Measurements from ENCODE around the gene CCL19.

The CCL19 gene

GRCh38 chr9:34694811-34695210 is 3.7 kb upstream of the CCL19 start:
- no peaks in the 10 kb centered on the region for H4K20me1 ChIP-seq (ENCODE audit: insufficient read depth, low read length, poor library complexity, severe bottlenecking)
- H3K36me3 ChIP-seq (ENCODE audit: insufficient read depth, low read length): no peaks in the 10 kb centered on the region
- no peak overlapping the region for H3K4me2 ChIP-seq (ENCODE audit: low read depth, low read length, poor library complexity, severe bottlenecking)
- TF ChIP-seq EZH2phosphoT487 (IDR thresholded peaks at IDR 0.05; ENCODE audit: borderline replicate concordance) (no peak), CTCF (conservative IDR thresholded peaks at IDR 0.05; ENCODE audit: low read length) (no peak)
- H3K9me2 ChIP-seq (replicated peaks; ENCODE audit: low read depth, low read length): no peaks in the 10 kb centered on the region
- H3K27me3 ChIP-seq (ENCODE audit: insufficient read depth, low read length, poor library complexity, severe bottlenecking): no peaks in the 10 kb centered on the region
- H3K79me2 ChIP-seq (ENCODE audit: insufficient read depth, low read length): no peaks in the 10 kb centered on the region
- H2AFZ ChIP-seq (ENCODE audit: low read length): no peak overlapping the region
- H3K4me3 ChIP-seq (ENCODE audit: low read length, poor library complexity, severe bottlenecking): no peak overlapping the region
- H3K9me3 ChIP-seq (ENCODE audit: insufficient read depth, low read depth, low read length): no peaks in the 10 kb centered on the region
- H3K4me1 ChIP-seq (ENCODE audit: insufficient read depth, low read length, poor library complexity, severe bottlenecking): no peaks in the 10 kb centered on the region
- no peaks in the 10 kb centered on the region for H3F3A ChIP-seq (ENCODE audit: low read depth)
- no peak overlapping the region for H3K9ac ChIP-seq (ENCODE audit: low read depth, low read length, poor library complexity, severe bottlenecking)

GRCh38 chr9:34693560-34693959 is 2.5 kb upstream of the CCL19 start:
- no peak overlapping the region for H2AFZ ChIP-seq (ENCODE audit: low read length)
- no peak overlapping the region for H3K4me2 ChIP-seq (ENCODE audit: low read depth, low read length, poor library complexity, severe bottlenecking)
- H3F3A ChIP-seq (ENCODE audit: low read depth): no peaks in the 10 kb centered on the region
- TF ChIP-seq EZH2phosphoT487 (IDR thresholded peaks at IDR 0.05; ENCODE audit: borderline replicate concordance): no peak
- H3K36me3 ChIP-seq (ENCODE audit: insufficient read depth, low read length): no peaks in the 10 kb centered on the region
- H3K9me3 ChIP-seq (ENCODE audit: insufficient read depth, low read depth, low read length): no peaks in the 10 kb centered on the region
- H3K9me2 ChIP-seq (replicated peaks; ENCODE audit: low read depth, low read length): no peaks in the 10 kb centered on the region
- H4K20me1 ChIP-seq (ENCODE audit: insufficient read depth, low read length, poor library complexity, severe bottlenecking): no peaks in the 10 kb centered on the region
- no peaks in the 10 kb centered on the region for H3K4me1 ChIP-seq (ENCODE audit: insufficient read depth, low read length, poor library complexity, severe bottlenecking)
- no peak overlapping the region for H3K9ac ChIP-seq (ENCODE audit: low read depth, low read length, poor library complexity, severe bottlenecking)
- no peak overlapping the region for H3K4me3 ChIP-seq (ENCODE audit: low read length, poor library complexity, severe bottlenecking)
- no peaks in the 10 kb centered on the region for H3K79me2 ChIP-seq (ENCODE audit: insufficient read depth, low read length)
- H3K27me3 ChIP-seq (ENCODE audit: insufficient read depth, low read length, poor library complexity, severe bottlenecking): no peaks in the 10 kb centered on the region

GRCh38 chr9:34691936-34692315 is 850 bp upstream of the CCL19 start:
- Histone ChIP-seq H2AFZ (ENCODE audit: low read length) (no peak overlapping the region), H3K79me2 (ENCODE audit: insufficient read depth, low read length) (no peaks in the 10 kb centered on the region), H3K9me3 (ENCODE audit: insufficient read depth, low read depth, low read length) (no peaks in the 10 kb centered on the region), H3K4me3 (ENCODE audit: low read length, poor library complexity, severe bottlenecking) (no peak overlapping the region), H3K36me3 (ENCODE audit: insufficient read depth, low read length) (no peaks in the 10 kb centered on the region), H3K4me1 (ENCODE audit: insufficient read depth, low read length, poor library complexity, severe bottlenecking) (no peaks in the 10 kb centered on the region), H3K9ac (ENCODE audit: low read depth, low read length, poor library complexity, severe bottlenecking) (no peak overlapping the region), H3K9me2 (replicated peaks; ENCODE audit: low read depth, low read length) (no peaks in the 10 kb centered on the region), H3K27me3 (ENCODE audit: insufficient read depth, low read length, poor library complexity, severe bottlenecking) (no peaks in the 10 kb centered on the region), H4K20me1 (ENCODE audit: insufficient read depth, low read length, poor library complexity, severe bottlenecking) (no peaks in the 10 kb centered on the region), H3K4me2 (ENCODE audit: low read depth, low read length, poor library complexity, severe bottlenecking) (no peak overlapping the region), H3F3A (ENCODE audit: low read depth) (no peaks in the 10 kb centered on the region)
- TF ChIP-seq CTCF (conservative IDR thresholded peaks at IDR 0.05; ENCODE audit: low read length) (no peak), EZH2phosphoT487 (IDR thresholded peaks at IDR 0.05; ENCODE audit: borderline replicate concordance) (no peak)

- Histone ChIP-seq H4K20me1 (ENCODE audit: insufficient read depth, low read length, poor library complexity, severe bottlenecking) (no peaks in the 10 kb centered on the region), H2AFZ (ENCODE audit: low read length) (no peak overlapping the region), H3K36me3 (ENCODE audit: insufficient read depth, low read length) (no peaks in the 10 kb centered on the region), H3K4me1 (ENCODE audit: insufficient read depth, low read length, poor library complexity, severe bottlenecking) (no peaks in the 10 kb centered on the region), H3K4me2 (ENCODE audit: low read depth, low read length, poor library complexity, severe bottlenecking) (no peak overlapping the region), H3K79me2 (ENCODE audit: insufficient read depth, low read length) (no peaks in the 10 kb centered on the region), H3F3A (ENCODE audit: low read depth) (no peaks in the 10 kb centered on the region), H3K9me2 (replicated peaks; ENCODE audit: low read depth, low read length) (no peaks in the 10 kb centered on the region), H3K4me3 (ENCODE audit: low read length, poor library complexity, severe bottlenecking) (no peak overlapping the region), H3K9me3 (ENCODE audit: insufficient read depth, low read depth, low read length) (no peaks in the 10 kb centered on the region), H3K9ac (ENCODE audit: low read depth, low read length, poor library complexity, severe bottlenecking) (no peak overlapping the region), H3K27me3 (ENCODE audit: insufficient read depth, low read length, poor library complexity, severe bottlenecking) (no peaks in the 10 kb centered on the region)
- TF ChIP-seq CTCF (conservative IDR thresholded peaks at IDR 0.05; ENCODE audit: low read length): no peak
- no peak for TF ChIP-seq EZH2phosphoT487 (IDR thresholded peaks at IDR 0.05; ENCODE audit: borderline replicate concordance)
These were observed 1.6 kb downstream of the CCL19 start for GRCh38 chr9:34689512-34689911.

Data from Loucy (cell line).